HG03175 (cell line): ENCODE measurements around the gene HMX1.

ENCODE experiments used
- ATAC-seq: cut with Tn5 transposase; IDR thresholded peaks from one replicate; pipeline ENCODE4 v1.9.1; 2021; ENCODE audit warnings: mild to moderate bottlenecking, moderate library complexity; ENCODE audit not compliant: unreplicated experiment

Gene HMX1

DNA sequence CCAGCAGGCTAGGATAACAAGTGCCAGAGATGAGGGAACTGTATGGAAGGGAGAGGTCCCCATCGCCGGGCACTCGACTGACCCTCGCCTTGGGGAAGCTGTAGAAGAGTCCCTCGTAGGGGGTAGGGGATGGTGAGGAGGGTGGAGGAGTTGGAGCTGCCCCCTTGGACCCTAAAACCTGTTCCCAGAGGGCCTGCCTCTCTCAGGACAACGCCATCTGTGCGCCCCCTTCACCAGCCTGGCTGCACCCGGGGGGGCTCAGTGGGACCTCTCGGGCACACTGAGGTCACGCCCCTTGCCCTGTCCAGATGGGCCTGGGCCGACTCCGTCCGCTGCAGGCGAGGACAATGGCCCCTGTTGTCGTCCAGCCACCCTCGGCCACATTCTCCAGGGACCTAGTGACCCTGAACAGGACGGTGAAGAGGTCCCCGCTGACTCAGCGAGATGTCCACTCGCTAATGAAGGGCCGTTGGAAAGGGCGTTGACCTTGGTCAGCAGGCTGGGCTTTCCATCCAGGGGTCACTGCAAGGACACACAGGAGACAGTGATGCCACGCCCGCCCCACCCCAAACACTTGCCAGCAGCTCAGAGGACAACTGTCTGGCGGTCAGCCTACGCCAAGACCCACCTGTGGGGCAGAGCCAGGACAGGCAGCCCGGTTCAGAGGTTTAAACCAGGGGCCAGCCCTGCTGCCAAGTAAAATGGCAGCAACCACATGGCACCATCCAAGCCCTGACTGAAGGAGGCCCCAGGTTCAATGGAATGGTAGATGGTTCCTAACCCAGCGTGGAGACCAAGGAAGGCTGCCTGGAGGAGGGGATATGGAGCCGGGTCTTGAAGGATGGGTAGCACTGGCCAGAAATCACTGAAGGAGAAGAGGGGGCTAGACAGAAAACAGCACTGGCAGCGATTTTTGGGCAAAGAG, 51.2 kb downstream of the HMX1 start:
- ATAC-seq = no peak

DNA sequence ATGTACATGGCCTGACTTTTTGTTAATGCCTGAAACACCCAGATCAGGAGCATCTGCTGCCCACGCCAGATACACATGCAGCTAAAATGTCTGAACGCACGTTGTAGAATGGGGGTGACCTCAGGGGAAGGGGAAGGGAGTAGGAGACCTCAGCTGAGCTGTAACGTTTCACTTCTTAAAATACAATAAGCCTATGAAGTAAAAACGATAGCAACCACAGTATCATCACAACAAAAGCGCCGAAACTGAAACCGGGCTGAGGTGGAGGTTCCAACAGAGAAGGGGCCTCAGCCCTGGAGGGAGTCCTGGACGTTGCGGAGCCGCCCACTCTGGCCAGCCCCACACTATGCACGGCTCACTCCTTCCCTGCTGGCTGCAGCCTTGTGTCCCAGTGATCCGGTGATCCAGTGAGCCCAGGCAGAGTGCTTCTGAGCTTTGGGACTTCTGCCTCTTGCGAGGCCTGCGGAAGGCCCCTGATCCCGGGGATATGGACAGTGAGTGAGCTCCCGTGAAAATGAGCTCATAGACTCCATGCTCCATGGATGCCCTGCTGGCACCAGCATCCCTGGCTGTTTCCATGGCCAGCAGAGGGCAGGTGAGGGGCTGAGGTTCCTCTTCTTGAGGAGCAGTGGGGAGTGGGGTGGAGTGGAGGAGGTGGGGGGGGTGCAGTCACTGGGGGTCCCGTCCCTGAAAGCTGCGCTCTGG, 52.0 kb downstream of the HMX1 start:
- ATAC-seq = no peak

DNA sequence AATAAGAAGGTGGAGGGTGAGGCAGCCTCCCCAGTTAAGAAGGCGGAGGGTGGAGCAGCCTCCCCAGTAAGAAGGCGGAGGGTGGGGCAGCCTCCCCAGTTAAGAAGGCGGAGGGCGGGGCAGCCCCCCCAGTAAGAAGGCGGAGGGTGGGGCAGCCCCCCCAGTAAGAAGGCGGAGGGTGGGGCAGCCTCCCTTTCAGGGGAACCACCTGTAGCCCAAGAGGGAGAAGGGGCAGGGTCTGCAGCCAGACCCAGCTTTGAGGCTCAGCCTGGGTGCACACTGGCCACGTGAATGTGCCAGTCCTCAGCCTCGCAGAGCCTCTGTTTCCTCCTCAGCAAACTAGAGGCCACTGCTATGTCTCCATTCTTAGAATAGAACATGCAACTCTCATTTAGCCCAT, 52.6 kb downstream of the HMX1 start:
- ATAC-seq = no peak

DNA sequence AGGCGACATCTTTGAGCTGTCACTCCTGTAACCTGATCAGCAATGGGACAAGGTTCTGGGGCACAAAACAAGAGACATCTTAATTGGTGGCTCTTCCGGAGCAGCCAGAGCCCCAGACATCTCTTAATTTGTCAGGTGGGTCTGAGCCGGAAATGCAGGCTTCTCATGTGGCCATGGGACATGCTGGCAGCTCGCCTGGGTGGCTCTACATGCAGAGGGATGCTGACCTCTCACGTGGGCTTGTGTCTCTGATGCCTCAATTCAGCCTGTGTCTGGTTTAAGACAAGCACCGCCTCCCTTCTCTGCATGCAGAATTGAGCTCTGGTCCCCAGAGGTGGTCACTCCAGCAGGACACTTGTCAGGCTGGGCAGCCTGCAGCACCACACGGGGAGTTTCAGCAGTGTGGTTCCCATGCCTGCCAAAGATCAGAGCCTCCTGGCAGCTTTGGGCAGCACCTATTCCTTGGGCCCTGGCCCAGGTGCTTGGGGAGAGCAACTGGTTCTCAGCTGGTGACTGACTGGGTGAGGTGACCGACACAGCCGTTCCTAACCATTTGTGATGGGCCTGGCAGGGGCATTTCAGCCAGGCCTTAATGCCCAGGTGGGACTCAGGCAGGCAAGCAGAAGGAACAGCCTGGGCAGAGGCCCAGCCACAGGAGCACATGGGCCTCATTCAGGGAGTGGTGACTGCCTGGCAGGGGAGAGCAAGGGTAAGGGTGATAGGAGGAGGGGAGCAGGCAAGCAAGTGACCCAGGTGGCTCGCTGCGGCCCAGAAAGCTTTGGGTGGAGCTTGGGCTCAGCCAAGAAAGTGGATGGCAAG, 53.4 kb downstream of the HMX1 start:
- no peak for ATAC-seq

GRCh38 chr4:8817813-8818062, 53.9 kb downstream of the HMX1 start:
- ATAC-seq = no peak

GRCh38 chr4:8817096-8817812, 54.4 kb downstream of the HMX1 start:
- ATAC-seq = no peak
